ENCODE data around the gene IFNA1.
"Not testable (repeated sequence)": the region's sequence is repeated elsewhere in the genome, so short reads cannot be mapped to it uniquely, and the experiment has no call there.

Gene IFNA1

GRCh38 chr9:21449312-21449711 lies 9.1 kb downstream of the IFNA1 start:
- not testable (repeated sequence) for DNase-seq

GRCh38 chr9:21450733-21451394 lies 10.6 kb downstream of the IFNA1 start:
- no peak for DNase-seq

GRCh38 chr9:21452681-21453080 lies 12.4 kb downstream of the IFNA1 start:
- DNase-seq: no peak

GRCh38 chr9:21454149-21454548 lies 13.9 kb downstream of the IFNA1 start:
- DNase-seq: no peak

- peak; percentile 2 to 13 for DNase-seq
Observed at GRCh38 chr9:21455320-21455719, 15.1 kb downstream of the IFNA1 start.

- no peak for DNase-seq
Observed at GRCh38 chr9:21461377-21461776, 21.1 kb downstream of the IFNA1 start.

- no peak for DNase-seq
Observed at GRCh38 chr9:21465138-21465537, 24.9 kb downstream of the IFNA1 start.

GRCh38 chr9:21465859-21466518 lies 25.8 kb downstream of the IFNA1 start:
- DNase-seq: peak in 1 of 2 experiments; percentile 59

GRCh38 chr9:21470126-21470525 lies 29.9 kb downstream of the IFNA1 start:
- DNase-seq: no peak

- no peak for DNase-seq
Observed at GRCh38 chr9:21473236-21473635, 33.0 kb downstream of the IFNA1 start.

- no peak for DNase-seq
Observed at GRCh38 chr9:21477466-21477865, 37.2 kb downstream of the IFNA1 start.

GRCh38 chr9:21479152-21479702 lies 39.0 kb downstream of the IFNA1 start:
- DNase-seq: no peak

- DNase-seq: no peak
Observed at GRCh38 chr9:21481470-21482056, 41.3 kb downstream of the IFNA1 start.

GRCh38 chr9:21482213-21482612 lies 42.0 kb downstream of the IFNA1 start, which contains the start of gene IFNE:
IFNE (minus strand) TSS chr9:21482313; CDS start chr9:21481694, 619 bp downstream.
- no peak for DNase-seq

Measured in NCI-H446 (cell line).